Fibroblast of villous mesenchyme (primary cell): ENCODE measurements around the gene SYT10. TPM values are rescaled to one million over a fixed set of nuclear protein-coding genes. Genes with fewer than 3 reads are reported as not detected.
"Not testable (repeated sequence)": the region's sequence is repeated elsewhere in the genome, so short reads cannot be mapped to it uniquely, and the experiment has no call there.

ENCODE experiments used
- DNase-seq: peaks from one replicate; pipeline ENCODE4 v3.0.0-alpha.2; 2010; ENCODE audit warnings: low read depth
- H3K4me3 ChIP-seq: 2 replicates; pipeline ENCODE4 v1.5.1; 2011; ENCODE audit warnings: low read depth, mild to moderate bottlenecking, low read length
- CTCF ChIP-seq: IDR thresholded peaks from 2 replicates; pipeline ENCODE4 v1.5.1; 2012; ENCODE audit warnings: low read depth, mild to moderate bottlenecking, low read length; ENCODE audit not compliant: insufficient read depth
- total RNA-seq: library from RNA; depleted of rRNA; stranded (reverse); fragments of >200 nt; gene quantifications from 2 replicates; pipeline ENCODE4 v1.2.3, GENCODE V29; 2012

SYT10 gene
- total RNA-seq, 1 donor: not detected

- DNase-seq: no peak
- TF ChIP-seq CTCF: no peak
- no peak overlapping the region for H3K4me3 ChIP-seq
Measured at GRCh38 chr12:33432992-33433391, 6.6 kb downstream of the SYT10 start.

- no peak for DNase-seq
- no peak overlapping the region for H3K4me3 ChIP-seq
- no peak for TF ChIP-seq CTCF
Measured at GRCh38 chr12:33431648-33432047, 8.0 kb downstream of the SYT10 start.

GRCh38 chr12:33429468-33429867 lies 10.2 kb downstream of the SYT10 start:
- no peak for DNase-seq
- no peak overlapping the region for H3K4me3 ChIP-seq
- no peak for TF ChIP-seq CTCF

DNA sequence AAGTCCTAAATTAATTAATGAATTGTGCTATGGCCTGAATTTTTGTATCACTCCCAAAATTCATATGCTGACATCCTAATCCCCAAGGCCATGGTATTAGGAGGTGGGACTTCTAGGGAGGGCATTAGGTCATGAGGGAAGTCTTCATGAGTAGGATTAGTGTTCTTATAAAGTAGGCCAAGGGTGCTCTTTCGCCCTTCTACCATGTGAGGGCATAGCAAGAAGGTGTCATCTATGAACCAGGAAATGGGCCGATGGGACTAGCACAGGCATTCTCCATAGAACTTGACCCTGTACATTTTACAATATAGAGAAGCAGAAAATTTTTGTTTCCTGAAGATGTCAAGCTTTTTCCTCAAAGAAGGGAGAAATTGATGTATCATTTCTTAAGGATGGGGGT lies 12.5 kb downstream of the SYT10 start:
- TF ChIP-seq CTCF: no peak
- no peak overlapping the region for H3K4me3 ChIP-seq
- no peak for DNase-seq

DNA sequence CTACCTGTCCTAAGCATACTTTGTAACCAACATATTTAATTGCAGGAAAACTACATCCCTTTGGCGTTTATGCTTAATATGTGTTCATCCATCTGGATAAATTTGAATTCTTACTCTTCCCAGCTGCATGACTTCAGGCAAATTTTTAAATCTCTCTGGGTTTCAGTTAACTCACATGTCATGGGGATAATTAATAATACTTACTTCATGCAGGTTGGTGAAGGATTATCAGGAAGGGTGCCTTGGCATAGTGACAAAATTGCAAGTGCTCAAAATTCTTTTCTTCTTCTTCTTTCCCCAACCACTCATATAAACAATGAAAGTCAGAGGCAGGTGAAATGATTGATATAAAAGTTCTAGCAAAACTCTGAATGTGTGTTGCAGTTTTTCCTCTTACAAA lies 15.9 kb downstream of the SYT10 start:
- TF ChIP-seq CTCF: no peak

GRCh38 chr12:33412410-33412809 lies 27.2 kb downstream of the SYT10 start:
- not testable (repeated sequence) for DNase-seq, H3K4me3 ChIP-seq

More for the DNA sequence above, 15.9 kb downstream of the SYT10 start:
- no peak overlapping the region for H3K4me3 ChIP-seq
- no peak for DNase-seq

- no peak for DNase-seq
- no peak for TF ChIP-seq CTCF
- no peak overlapping the region for H3K4me3 ChIP-seq
Measured at GRCh38 chr12:33383503-33383902, 56.1 kb downstream of the SYT10 start.
